ENCODE results near the gene GCN1. TPM values are rescaled to one million over a fixed set of nuclear protein-coding genes. Genes with fewer than 3 reads are reported as not detected.
"Not testable (repeated sequence)": the region's sequence is repeated elsewhere in the genome, so short reads cannot be mapped to it uniquely, and the experiment has no call there.

GCN1 gene
- total RNA-seq, 1 donor from 2014 or later, result 73.9 TPM

DNA sequence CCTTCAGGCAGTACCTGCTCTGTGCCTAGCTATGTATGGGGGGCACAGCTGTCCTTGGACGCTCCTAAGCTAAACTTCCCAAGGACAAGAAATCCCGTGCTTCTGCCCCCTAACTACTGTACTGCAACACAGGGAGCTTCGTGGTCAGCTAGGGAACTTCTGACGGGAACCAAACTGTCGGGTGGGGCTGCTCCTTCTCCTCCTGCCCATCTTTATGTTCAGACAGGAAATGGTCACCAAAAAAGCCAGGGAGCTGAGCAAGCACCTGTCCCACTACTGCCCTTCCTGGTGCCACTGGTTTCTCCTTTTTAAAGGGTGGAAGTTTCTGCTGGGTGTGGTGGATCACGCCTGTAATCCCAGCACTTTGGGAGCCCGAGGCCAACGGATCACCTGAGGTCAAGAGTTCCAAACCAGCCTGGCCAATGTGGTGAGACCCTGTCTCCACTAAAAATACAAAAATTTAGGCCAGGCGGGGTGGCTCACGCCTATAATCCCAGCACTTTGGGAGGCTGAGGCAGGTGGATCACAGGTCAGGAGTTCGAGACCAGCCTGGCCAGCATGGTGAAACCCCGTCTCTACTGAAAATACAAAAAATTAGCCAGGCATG, 44.4 kb upstream of the GCN1 start:
- TF ChIP-seq, protein P1, sequence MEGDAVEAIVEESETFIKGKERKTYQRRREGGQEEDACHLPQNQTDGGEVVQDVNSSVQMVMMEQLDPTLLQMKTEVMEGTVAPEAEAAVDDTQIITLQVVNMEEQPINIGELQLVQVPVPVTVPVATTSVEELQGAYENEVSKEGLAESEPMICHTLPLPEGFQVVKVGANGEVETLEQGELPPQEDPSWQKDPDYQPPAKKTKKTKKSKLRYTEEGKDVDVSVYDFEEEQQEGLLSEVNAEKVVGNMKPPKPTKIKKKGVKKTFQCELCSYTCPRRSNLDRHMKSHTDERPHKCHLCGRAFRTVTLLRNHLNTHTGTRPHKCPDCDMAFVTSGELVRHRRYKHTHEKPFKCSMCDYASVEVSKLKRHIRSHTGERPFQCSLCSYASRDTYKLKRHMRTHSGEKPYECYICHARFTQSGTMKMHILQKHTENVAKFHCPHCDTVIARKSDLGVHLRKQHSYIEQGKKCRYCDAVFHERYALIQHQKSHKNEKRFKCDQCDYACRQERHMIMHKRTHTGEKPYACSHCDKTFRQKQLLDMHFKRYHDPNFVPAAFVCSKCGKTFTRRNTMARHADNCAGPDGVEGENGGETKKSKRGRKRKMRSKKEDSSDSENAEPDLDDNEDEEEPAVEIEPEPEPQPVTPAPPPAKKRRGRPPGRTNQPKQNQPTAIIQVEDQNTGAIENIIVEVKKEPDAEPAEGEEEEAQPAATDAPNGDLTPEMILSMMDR (conservative IDR thresholded peaks at IDR 0.05; ENCODE audit: low read depth, low read length), result no peak
- H3K4me3 ChIP-seq (ENCODE audit: low read depth, low read length), result no peak overlapping the region
- no peak for DNase-seq (ENCODE audit: low read depth)

DNA sequence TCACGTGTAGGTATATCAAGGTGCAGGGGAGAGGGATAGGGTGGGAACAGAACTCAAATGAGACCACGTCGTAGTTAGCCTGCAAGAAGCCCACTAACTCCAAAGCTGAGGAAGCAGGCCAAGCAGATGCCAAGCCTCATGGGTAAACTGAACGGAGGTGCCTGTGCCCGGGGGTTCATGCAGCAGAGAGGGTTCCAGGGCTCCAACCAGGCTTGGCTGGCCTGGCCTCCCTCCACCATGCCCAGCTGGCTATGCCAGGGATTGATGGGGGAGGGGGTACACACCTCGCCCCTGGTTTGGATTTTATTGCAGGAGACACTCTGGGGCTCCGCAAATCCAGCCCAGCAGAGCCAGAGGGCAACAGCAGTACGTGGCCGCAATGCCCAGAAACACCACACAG, 43.7 kb upstream of the GCN1 start:
- DNase-seq (ENCODE audit: low read depth), result no peak
- TF ChIP-seq, protein P1 (conservative IDR thresholded peaks at IDR 0.05; ENCODE audit: low read depth, low read length), result no peak

DNA sequence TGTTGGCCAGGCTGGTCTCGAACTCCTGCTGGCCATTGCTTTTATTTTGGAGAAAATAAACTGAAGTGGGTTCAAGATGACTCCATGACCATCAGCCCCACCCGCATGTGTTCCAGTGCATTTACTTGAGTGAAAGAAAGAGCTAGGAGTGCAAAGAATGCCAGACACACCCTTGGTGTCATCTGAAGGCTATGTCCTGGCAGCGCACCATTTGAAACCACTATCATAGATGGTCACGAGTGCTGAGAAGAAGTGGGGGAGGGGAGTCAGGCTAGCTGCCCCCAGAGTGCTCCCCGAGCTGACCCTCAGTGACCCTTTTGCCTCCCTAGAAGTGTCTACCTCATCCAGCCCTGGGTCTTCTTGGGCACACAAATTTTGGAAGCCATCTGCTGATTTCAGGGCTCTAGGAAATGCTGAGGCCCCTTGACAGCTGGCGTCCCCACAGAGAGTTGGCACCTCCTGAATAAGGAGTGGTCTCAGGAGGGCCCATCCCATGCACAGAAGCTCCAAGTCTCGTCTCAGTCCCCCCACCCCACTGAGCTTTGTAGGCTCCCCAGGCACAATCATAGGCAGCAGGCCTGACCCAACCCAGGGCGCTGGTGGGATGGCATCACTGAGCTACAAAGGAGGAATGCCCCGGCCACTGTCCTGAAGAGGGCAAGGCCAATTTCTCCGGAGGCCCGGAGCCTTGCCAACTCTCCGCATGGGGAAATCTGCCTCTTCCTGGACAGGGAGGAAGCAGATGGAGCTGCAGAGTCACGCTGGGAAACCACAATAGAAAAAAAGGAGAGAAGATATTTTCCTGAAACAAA, 43.1 kb upstream of the GCN1 start:
- H3K4me3 ChIP-seq (ENCODE audit: low read depth, low read length), result no peak overlapping the region
- TF ChIP-seq, protein P1 (conservative IDR thresholded peaks at IDR 0.05; ENCODE audit: low read depth, low read length), result no peak
- DNase-seq (ENCODE audit: low read depth), result no peak

More for the DNA sequence above, 43.7 kb upstream of the GCN1 start:
- no peak overlapping the region for H3K4me3 ChIP-seq (ENCODE audit: low read depth, low read length)

DNA sequence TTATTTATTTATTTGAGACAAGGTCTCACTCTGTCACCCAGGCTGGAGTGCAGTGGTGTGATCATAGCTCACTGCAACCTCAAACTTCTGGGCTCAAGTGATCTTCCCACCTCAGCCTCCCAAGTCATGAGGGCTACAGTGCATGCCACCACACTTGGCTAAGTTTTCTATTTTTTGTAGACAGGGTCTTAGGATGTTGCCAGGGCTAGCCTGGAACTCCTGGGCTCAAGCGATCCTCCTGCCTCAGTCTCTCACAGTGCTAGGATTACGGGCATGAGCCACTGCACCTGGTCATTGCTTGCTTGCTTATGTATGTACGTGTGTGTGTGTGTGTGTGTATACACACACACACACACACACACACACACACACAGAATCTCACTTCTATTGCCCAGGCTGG, 42.3 kb upstream of the GCN1 start:
- not testable (repeated sequence) for H3K4me3 ChIP-seq (ENCODE audit: low read depth, low read length); DNase-seq (ENCODE audit: low read depth)

DNA sequence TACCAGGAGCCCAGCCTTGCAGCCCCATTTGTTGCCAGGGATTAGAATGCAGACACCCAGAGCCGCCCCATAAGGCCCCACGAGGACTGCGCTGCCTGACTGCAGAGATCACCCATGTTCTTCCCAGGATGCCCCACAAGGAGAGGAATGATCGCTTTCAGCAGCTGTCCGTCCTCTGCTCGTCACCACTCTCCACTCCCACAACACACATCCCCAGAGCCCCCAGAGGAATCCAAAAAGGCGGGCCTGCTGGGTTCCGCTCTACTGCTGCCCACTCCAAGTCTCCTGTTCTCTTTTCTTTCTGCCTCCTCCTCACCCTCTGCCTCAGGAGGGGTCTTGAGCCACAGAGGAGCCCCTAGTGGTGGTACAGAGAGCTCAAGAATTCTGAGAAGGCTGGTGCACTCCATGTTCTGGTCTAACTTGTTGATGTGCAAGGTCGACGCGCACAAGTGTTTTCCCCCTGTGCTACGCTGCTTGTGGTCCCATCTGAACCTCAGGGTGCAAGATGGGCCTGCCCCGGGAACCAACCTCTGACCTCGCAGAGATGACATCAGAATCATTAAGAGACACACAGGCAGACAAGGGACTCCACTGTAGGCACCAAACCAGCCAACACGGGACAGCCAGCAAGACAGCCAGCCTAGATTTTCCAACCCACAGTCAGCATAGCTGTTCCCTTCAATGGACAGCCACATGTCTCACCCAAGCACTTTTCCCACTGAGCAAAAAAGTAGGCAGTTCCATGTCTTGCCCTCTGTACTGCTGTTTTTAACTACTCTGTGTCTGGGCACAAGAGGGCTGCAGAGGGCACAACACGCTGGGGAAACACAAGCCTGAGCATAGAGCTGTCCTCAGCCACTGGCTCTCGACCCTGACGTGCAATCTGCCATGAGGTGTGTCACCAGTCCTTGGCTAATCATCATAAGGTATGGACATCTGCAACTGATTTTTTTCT, 41.1 kb upstream of the GCN1 start:
- no peak overlapping the region for H3K4me3 ChIP-seq (ENCODE audit: low read depth, low read length)
- TF ChIP-seq, protein P1 (conservative IDR thresholded peaks at IDR 0.05; ENCODE audit: low read depth, low read length), result peak; percentile 42
- no peak for DNase-seq (ENCODE audit: low read depth)

DNA sequence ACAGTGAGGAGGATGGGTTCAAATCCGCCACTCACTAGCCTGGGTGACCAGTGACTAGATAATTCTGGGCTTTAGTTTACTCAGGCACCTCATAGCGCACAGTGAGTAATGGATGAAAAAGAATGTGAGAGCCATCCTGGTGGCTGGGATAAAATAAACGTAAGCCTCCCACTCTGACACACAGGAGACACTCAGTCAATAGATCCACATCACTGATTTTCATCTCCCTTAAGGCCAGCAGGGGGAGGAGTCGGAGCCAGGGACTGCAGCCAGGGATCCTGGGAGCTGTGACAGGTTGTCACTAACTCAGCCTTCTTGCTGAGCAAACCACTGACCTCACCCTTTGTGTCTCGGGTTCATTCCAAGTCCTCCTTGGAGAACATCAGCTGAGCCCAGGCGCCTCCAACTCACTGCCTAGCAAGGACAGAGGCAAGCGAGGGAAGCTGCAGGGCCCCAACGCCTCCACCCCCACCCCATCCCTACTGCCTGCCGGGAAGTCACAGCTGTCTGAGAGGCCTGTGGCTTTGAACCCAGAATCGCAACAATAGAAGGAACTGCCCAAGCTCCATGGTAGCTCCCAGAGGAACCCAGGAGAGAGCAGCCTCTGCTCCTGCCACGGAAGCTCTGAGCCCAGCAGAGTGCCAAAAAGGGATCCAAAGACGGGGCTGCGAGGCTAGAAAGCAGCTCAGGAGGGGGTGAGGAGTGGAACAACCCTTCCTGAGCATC, 40.3 kb upstream of the GCN1 start:
- TF ChIP-seq, protein P1 (conservative IDR thresholded peaks at IDR 0.05; ENCODE audit: low read depth, low read length), result peak; percentile 60
- peak; percentile 88 for DNase-seq (ENCODE audit: low read depth)
- H3K4me3 ChIP-seq (ENCODE audit: low read depth, low read length), result no peak overlapping the region
